D341Med (cell line): Measurements from ENCODE around the gene MTMR2.

ENCODE experiments used
- DNase-seq: peaks from one replicate; pipeline ENCODE4 v3.0.0; 2012; ENCODE audit warnings: low spot score

MTMR2 gene

GRCh38 chr11:95917193-95918036 is 6.5 kb downstream of the MTMR2 start:
- DNase-seq, result no peak

GRCh38 chr11:95916049-95916448 is 7.9 kb downstream of the MTMR2 start:
- DNase-seq, result no peak

- no peak for DNase-seq
Measured at GRCh38 chr11:95915051-95915450, 8.9 kb downstream of the MTMR2 start.

- DNase-seq, result no peak
Measured at GRCh38 chr11:95913830-95914615, 9.9 kb downstream of the MTMR2 start.

GRCh38 chr11:95912902-95913560 is 10.9 kb downstream of the MTMR2 start:
- DNase-seq, result no peak

GRCh38 chr11:95911369-95911759 is 12.5 kb downstream of the MTMR2 start:
- DNase-seq, result no peak

- no peak for DNase-seq
Measured at GRCh38 chr11:95910638-95911368, 13.1 kb downstream of the MTMR2 start.

- DNase-seq, result no peak
Measured at GRCh38 chr11:95908826-95909225, 15.1 kb downstream of the MTMR2 start.

GRCh38 chr11:95907476-95907875 is 16.4 kb downstream of the MTMR2 start:
- DNase-seq, result no peak

- no peak for DNase-seq
Measured at GRCh38 chr11:95904009-95904650, 19.8 kb downstream of the MTMR2 start.

GRCh38 chr11:95898782-95899181 is 25.1 kb downstream of the MTMR2 start:
- DNase-seq, result no peak

- DNase-seq, result no peak
Measured at GRCh38 chr11:95897731-95898130, 26.2 kb downstream of the MTMR2 start.

GRCh38 chr11:95895815-95896214 is 28.1 kb downstream of the MTMR2 start:
- no peak for DNase-seq

GRCh38 chr11:95892892-95893570 is 30.9 kb downstream of the MTMR2 start:
- DNase-seq, result no peak

GRCh38 chr11:95892492-95892891 is 31.4 kb downstream of the MTMR2 start:
- no peak for DNase-seq

- no peak for DNase-seq
Measured at GRCh38 chr11:95891423-95892170, 32.3 kb downstream of the MTMR2 start.

- no peak for DNase-seq
Measured at GRCh38 chr11:95888852-95889251, 35.1 kb downstream of the MTMR2 start.

GRCh38 chr11:95888439-95888838 is 35.5 kb downstream of the MTMR2 start:
- no peak for DNase-seq

- no peak for DNase-seq
Measured at GRCh38 chr11:95886462-95886861, 37.4 kb downstream of the MTMR2 start.

- no peak for DNase-seq
Measured at GRCh38 chr11:95884802-95885201, 39.1 kb downstream of the MTMR2 start.
